CD4-positive, alpha-beta T cell treated with Interleukin-15 for 1 hour (primary cell): Measurements from ENCODE around the gene PSORS1C2.

Experiments
- DNase-seq: peaks from one replicate; pipeline ENCODE4 v3.0.0-alpha.2; 2020

The PSORS1C2 gene

DNA sequence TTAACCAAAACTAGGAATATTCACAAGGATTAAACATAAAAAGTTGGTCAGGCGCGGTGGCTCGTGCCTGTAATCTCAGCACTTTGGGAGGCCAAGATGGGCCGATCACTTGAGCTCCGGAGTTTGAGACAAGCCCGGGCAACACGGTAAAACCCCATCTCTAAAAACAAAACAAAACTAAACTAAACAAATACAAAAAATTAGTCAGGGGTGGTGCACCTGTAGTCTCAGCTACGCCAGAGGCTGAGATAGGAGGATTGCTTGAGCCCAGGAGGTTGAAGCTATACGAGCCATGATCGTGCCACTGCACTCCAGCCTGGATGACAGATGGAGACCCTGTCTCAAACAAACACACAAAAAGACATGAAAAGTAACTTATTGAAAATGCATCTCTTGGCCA, 3.2 kb downstream of the PSORS1C2 start:
- DNase-seq = no peak

GRCh38 chr6:31132806-31133205, 6.1 kb downstream of the PSORS1C2 start:
- DNase-seq = no peak

DNA sequence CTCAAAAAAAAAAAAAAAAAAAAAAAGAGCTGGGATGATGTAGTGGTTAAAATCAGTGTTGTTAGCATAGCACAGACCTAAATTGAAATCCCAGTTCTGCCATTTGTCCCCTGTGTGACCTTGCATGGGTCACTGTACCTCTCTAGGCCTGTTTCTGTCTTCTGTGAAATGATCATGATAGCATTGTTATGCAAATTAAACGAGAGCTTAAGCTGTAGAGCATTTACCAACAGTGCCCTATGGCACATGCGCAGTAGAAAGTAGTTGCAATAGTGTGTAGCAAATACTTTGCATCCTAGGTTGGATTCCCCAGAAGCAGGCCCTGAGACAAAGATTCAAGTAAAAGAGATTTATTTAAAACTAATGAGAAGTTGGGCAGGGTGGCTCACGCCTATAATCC, 7.3 kb downstream of the PSORS1C2 start:
- DNase-seq = no peak

DNA sequence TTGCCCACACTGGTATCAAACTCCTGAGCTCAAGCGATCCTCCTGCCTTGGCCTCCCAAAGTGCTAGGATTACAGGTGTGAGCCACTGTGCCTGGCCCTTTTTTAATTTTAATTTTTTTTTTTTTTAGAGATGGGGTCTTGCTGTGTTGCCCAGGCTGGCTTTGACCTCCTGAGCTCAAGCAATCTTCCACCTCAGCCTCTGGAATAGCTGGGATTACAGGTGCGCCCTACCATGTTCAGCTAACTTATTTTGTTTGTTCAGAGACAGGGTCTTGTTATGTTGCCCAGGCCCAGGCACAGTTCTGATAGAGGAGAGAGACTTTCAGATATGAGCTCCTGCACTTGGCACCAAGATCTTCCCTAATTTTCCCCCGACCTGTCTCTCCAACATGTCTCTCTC, 8.1 kb downstream of the PSORS1C2 start:
- no peak for DNase-seq

DNA sequence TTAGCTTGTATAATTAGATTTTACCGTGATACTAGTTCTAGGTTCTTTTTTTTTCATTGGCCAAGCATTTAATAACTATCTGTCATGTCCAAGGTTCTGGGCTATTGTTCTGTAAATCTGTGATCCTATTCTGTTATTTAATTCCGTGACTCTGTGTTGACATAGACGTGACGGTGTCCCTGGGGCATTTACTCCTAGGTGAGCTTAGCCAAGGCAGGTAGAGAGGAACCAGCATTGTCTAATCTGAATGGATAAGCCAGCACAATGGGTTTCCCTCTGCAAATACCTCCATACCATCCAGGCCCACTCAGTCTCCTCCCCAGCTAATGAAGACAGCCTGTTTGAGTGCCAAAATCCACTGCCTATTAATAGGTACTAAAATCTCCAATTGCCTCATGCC, 9.7 kb downstream of the PSORS1C2 start:
- no peak for DNase-seq

DNA sequence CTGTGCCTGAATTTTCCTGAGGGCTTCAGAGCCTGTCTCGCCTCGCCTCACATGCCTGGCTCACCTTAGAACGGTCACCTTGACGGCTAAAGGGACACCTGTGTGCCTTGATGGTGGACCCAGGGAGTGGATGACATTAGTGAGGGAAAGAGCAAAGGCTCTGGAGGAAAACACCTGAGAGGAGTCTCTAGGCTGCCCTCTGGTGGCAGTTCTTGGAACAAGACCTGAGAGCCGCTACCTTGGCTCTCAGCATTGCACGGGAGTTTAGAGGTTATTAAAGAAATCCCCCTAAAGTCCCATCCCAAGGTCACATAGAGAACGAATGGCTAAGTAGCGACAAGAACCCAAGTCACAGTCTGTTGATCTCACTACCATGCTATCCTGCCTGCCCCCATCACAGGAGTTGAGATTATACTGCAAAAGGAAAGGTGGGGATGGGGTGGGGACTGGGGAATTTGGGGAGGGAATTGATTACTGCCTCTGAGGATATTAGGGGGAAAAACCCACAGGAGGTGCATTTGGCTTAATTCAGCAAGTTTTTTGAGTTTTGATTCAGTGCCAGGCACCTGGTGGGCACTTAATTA, 10.7 kb downstream of the PSORS1C2 start:
- DNase-seq = peak; percentile 61

DNA sequence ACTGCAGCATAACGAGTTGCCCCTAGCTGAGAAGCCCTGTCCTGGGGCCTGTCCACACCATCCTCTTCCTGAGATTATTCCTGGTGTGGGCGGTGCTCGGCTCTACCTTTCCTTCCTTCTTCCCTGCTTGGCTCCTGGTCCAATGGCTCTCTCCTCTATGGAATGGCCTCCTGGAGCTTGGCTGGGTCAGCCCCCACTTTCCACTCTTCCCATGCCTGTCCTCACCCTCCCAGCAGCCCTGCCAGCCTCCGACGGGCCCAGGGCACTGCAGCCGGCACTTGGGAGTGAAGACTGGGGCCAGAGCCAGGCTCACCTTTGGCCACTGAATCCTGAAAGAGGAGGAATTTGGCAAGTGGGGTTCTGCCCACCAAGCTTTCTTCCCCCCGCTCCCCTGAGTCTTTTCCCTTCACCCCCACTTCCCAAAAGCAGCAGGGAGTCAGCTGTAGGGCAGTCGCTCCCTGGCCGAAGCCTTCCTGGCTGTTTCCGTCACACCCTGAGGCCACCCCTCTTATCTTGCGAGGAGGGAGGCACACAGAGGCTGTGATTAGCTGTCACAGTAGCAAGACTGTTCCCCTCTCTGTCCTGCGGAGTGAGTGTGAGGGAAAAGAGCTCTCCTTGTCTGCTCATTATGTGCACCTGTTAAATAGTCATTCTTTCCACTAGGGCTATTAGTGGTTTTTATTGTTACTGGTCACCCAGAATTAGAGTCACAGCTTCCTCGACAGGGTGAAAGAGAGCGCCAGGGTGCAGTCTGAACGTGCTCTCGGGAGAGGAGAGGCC, 12.3 kb downstream of the PSORS1C2 start:
- DNase-seq = no peak

GRCh38 chr6:31125586-31126363, 13.1 kb downstream of the PSORS1C2 start:
- DNase-seq = no peak

GRCh38 chr6:31125162-31125561, 13.7 kb downstream of the PSORS1C2 start:
- DNase-seq = no peak

- DNase-seq = no peak
Measured at GRCh38 chr6:31122791-31123706, 15.8 kb downstream of the PSORS1C2 start.

DNA sequence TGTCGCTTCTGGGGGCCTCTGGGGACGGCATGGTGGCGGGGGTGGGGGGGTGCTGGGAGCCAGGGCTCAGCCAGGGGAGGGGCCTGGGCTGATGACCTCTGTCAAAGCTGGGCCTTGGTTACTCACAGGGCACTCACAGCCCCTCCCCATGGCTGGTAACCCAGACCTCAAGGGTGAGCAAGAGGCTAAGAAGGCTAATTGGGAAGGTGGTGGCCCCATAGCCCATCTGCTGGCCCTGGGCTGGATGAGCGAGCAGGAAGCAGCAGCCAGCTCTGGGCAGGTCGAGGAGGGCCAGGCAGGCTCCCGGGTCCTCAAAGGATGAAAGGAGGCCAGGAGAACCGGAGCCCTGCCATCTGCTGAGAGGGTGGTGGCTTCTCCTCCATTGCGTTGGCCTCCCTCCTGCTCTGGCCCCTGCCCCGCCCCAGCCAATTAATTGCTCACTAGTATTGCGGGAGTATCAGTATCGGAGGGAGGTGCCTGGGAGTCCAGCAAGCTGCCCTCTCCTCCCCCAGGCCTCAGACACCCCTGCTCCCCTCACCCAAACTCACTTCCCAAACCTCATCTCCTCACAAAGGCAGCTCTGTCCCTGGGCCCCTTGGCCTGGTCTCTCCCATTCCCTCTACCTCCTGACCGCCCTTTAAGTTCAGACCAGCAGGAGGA, 17.6 kb downstream of the PSORS1C2 start:
- DNase-seq = no peak

- DNase-seq = no peak
Measured at GRCh38 chr6:31120151-31120915, 18.5 kb downstream of the PSORS1C2 start, which contains the start of gene CDSN. CDSN (minus strand) TSS chr6:31120446; CDS start chr6:31120419, 27 bp downstream.

DNA sequence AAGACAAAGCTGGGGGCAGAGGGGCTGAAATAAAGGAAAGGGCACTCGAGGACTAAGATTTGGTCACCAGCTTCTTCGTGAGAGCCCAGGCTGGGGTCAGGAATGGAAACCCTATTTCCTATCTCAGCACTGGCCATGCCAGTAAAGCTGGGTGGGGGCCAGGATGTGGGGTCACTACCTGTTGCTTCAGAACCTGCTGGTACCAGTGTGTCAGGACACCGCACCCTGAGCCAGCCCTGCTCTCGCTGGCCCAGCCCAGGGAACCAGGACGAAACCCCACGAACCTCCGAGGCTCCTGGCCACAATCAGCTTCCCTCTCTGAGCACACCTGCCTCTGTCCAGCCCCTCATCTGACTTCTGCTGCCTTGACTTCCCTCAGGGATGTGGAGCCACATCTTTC, 20.7 kb downstream of the PSORS1C2 start:
- DNase-seq = no peak

DNA sequence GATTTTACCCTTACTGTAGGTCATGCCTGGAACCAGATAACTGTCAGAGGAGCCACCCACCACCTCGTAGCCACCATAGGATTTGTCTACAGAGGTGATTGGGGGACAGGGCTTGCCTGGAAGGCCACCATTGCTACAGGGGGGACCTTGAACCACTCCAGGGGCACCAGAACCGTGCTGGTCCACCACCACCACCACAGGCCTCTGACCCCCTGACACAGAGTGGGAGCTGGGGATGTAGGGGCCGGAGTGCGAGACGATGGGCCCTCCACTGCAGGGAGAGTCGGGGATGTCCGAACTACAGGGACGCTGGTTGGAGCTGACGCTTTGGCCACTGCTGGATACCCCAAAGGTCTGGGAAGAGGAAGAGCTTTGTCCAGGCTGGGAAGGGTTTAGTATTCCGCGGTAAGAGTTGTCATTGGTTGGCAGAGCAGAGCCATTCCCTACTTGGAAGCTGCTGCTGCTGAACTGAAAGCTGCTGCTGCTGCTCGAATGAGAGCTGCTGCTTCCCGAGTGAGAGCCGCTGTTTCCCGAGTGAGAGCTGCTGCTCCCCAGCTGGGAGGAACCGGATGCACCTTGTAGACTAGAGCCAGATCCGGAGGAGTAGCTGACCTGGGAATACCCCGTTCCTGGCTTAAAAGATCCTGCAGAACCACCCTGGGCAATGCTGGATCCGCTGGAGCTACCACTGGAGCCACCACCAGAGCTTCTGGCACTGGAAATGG, 22.0 kb downstream of the PSORS1C2 start:
- DNase-seq = no peak

GRCh38 chr6:31115941-31116560, 22.8 kb downstream of the PSORS1C2 start:
- DNase-seq = no peak

- no peak for DNase-seq
Measured at GRCh38 chr6:31114970-31115849, 23.7 kb downstream of the PSORS1C2 start.

DNA sequence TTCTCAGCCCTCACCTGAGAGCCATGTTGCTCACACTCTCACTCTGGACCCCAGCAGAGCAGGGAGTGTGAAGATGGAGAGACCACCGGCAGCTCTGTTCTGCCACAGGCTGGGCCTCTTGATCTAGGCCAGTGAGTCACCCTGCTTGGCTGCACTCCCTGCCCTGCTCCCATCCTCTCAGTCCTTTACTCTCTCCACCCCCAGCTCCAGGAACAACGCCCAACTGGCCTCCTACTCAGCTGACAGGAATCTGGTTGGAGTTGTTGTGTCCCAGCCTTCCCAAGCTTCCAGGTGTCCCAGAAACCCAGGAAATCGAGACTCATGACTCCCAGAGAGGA, 24.4 kb downstream of the PSORS1C2 start, which contains the start of gene PSORS1C1:
PSORS1C1 (plus strand) TSS at position 260 of the 338 bp plus-strand sequence. CDS start 14,833 bp downstream, outside the sequence.
- no peak for DNase-seq

- DNase-seq = no peak
Measured at GRCh38 chr6:31113861-31114540, 24.9 kb downstream of the PSORS1C2 start.
